H1 (cell line): Measurements from ENCODE around the gene AMPD3. TPM values are rescaled to one million over a fixed set of nuclear protein-coding genes. Genes with fewer than 3 reads are reported as not detected.

Experiments used
- CTCF ChIA-PET: fragments of 300-600 bp; sonication (Branson Sonifier 250); formaldehyde crosslinking; loops from one replicate; lab custom pipeline; 2021; ENCODE audit not compliant: partially characterized antibody; lab: Charles Lee
- POLR2A ChIA-PET: fragments of 300-600 bp; sonication (Branson Sonifier 250); formaldehyde crosslinking; loops from one replicate; lab custom pipeline; 2021; ENCODE audit warnings: inconsistent platforms; ENCODE audit not compliant: partially characterized antibody; lab: Charles Lee
- DNase-seq, 2 experiments: peaks; one replicate each; pipeline versions ENCODE4 v3.0.0 to v3.0.0-alpha.2; 2010 to 2022; ENCODE audit warnings: low spot score in 2 of 2, low read depth in 1 of 2, mixed read lengths in 1 of 2
- FAIRE-seq: peaks from 2 replicates; lab custom pipeline; 2011; peaks lifted over from hg19 to GRCh38; lab: Jason Lieb, UNC
- H2AFZ ChIP-seq: 2 replicates; pipeline ENCODE4 v1.8.1; 2012; ENCODE audit warnings: low read length, inconsistent platforms
- H2AK5ac ChIP-seq: 2 replicates; pipeline ENCODE4 v1.6.1; 2013; ENCODE audit warnings: low read depth, low read length
- H2BK120ac ChIP-seq: replicated peaks from 2 replicates; pipeline ENCODE3; 2013; ENCODE audit warnings: low read depth, low read length, inconsistent platforms
- H2BK12ac ChIP-seq: 2 replicates; pipeline ENCODE4 v1.6.1; 2013; ENCODE audit warnings: low read depth, low read length
- H2BK15ac ChIP-seq: 2 replicates; pipeline ENCODE4 v1.6.1; 2013; ENCODE audit warnings: low read length
- H2BK20ac ChIP-seq: 2 replicates; pipeline ENCODE4 v1.6.1; 2013; ENCODE audit warnings: low read length
- H2BK5ac ChIP-seq: 2 replicates; pipeline ENCODE4 v1.6.1; 2013; ENCODE audit warnings: low read depth, low read length
- H3K14ac ChIP-seq: 2 replicates; pipeline ENCODE4 v1.6.1; 2013; ENCODE audit warnings: inconsistent platforms; ENCODE audit not compliant: insufficient read length
- H3K18ac ChIP-seq: 2 replicates; pipeline ENCODE4 v1.6.1; 2013; ENCODE audit warnings: low read length; ENCODE audit errors: extremely low read depth
- H3K23ac ChIP-seq: 2 replicates; pipeline ENCODE4 v1.6.1; 2013; ENCODE audit warnings: inconsistent platforms; ENCODE audit not compliant: insufficient read length
- H3K23me2 ChIP-seq: 2 replicates; pipeline ENCODE4 v1.6.1; 2013; ENCODE audit warnings: low read depth, low read length
- H3K27ac ChIP-seq: 2 replicates; pipeline ENCODE4 v1.6.1; 2011; ENCODE audit warnings: low read depth, low read length, inconsistent platforms
- H3K27me3 ChIP-seq, 4 experiments: replicated peaks in 1 of 4; 1 replicate in 1 of 4; 2 replicates in 3 of 4; pipeline versions ENCODE4 v1.6.1 to v1.8.1; 2011 to 2013; ENCODE audit warnings: low read length in 3 of 4, mild to moderate bottlenecking in 3 of 4, inconsistent platforms in 2 of 4, mixed read lengths in 2 of 4, moderate library complexity in 1 of 4; ENCODE audit not compliant: control insufficient read depth in 3 of 4, insufficient read depth in 3 of 4; ENCODE audit errors: extremely low read depth in 1 of 4
- H3K36me3 ChIP-seq, 4 experiments: 2 replicates each; pipeline versions ENCODE4 v1.6.1 to v1.8.1; 2011 to 2013; ENCODE audit warnings: mild to moderate bottlenecking in 4 of 4, low read length in 3 of 4, moderate library complexity in 2 of 4, control low read depth in 1 of 4, inconsistent platforms in 1 of 4; ENCODE audit not compliant: insufficient read depth in 4 of 4, control insufficient read depth in 2 of 4
- H3K4ac ChIP-seq: replicated peaks from 2 replicates; pipeline ENCODE3; 2013; ENCODE audit warnings: low read length, low read depth, mixed read lengths, inconsistent platforms; ENCODE audit not compliant: insufficient read length
- H3K4me1 ChIP-seq, 4 experiments: replicated peaks in 1 of 4; 1 replicate in 1 of 4; 2 replicates in 3 of 4; pipeline versions ENCODE4 v1.6.1 to v1.8.1; 2011 to 2013; ENCODE audit warnings: low read length in 3 of 4, inconsistent platforms in 2 of 4, mixed read lengths in 1 of 4; ENCODE audit not compliant: insufficient read depth in 4 of 4, control insufficient read depth in 3 of 4
- H3K4me2 ChIP-seq, 2 experiments: 2 replicates each; pipeline versions ENCODE4 v1.6.1 to v1.8.1; 2011 to 2013; ENCODE audit warnings: low read depth in 2 of 2, low read length in 2 of 2, control low read depth in 1 of 2, inconsistent platforms in 1 of 2, mild to moderate bottlenecking in 1 of 2; ENCODE audit not compliant: insufficient read depth in 1 of 2
- H3K4me3 ChIP-seq, 4 experiments: fragments of 200-600, 300-600 bp in 1 of 4; sonication (generic), shearing (Covaris generic), sonication (Bioruptor Twin) in 1 of 4; 2 replicates each; pipeline versions ENCODE4 v1.5.1 to v1.8.1; 2011 to 2016; ENCODE audit warnings: low read length in 4 of 4, low read depth in 3 of 4, control low read depth in 2 of 4, inconsistent platforms in 2 of 4, mild to moderate bottlenecking in 2 of 4, mixed read lengths in 1 of 4, moderate library complexity in 1 of 4; ENCODE audit not compliant: insufficient read depth in 2 of 4; ENCODE audit errors: extremely low read depth in 1 of 4
- H3K56ac ChIP-seq: replicated peaks from 2 replicates; pipeline ENCODE3; 2013; ENCODE audit warnings: low read depth, mild to moderate bottlenecking, mixed read lengths, low read length, inconsistent platforms; ENCODE audit not compliant: insufficient read length
- H3K79me1 ChIP-seq: 2 replicates; pipeline ENCODE4 v1.6.1; 2013; ENCODE audit warnings: low read depth, low read length, control low read depth
- H3K79me2 ChIP-seq, 2 experiments: 2 replicates each; pipeline versions ENCODE4 v1.6.1 to v1.8.1; 2012 to 2013; ENCODE audit warnings: low read length in 2 of 2, mild to moderate bottlenecking in 2 of 2, inconsistent platforms in 1 of 2; ENCODE audit not compliant: insufficient read depth in 2 of 2, control insufficient read depth in 1 of 2
- H3K9ac ChIP-seq, 4 experiments: replicated peaks in 1 of 4; 1 replicate in 1 of 4; 2 replicates in 3 of 4; pipeline versions ENCODE4 v1.6.1 to v1.8.1; 2011 to 2013; ENCODE audit warnings: low read depth in 3 of 4, low read length in 3 of 4, control low read depth in 2 of 4, mild to moderate bottlenecking in 2 of 4, moderate library complexity in 2 of 4, inconsistent platforms in 1 of 4; ENCODE audit errors: extremely low read depth in 1 of 4
- H3K9me3 ChIP-seq, 2 experiments: 2 replicates each; pipeline versions ENCODE4 v1.6.1 to v1.8.1; 2012 to 2013; ENCODE audit warnings: mild to moderate bottlenecking in 2 of 2, moderate library complexity in 2 of 2, control low read depth in 1 of 2, inconsistent platforms in 1 of 2, low read depth in 1 of 2, low read length in 1 of 2, mixed read lengths in 1 of 2; ENCODE audit not compliant: insufficient read depth in 2 of 2
- H4K20me1 ChIP-seq, 2 experiments: replicated peaks in 1 of 2; 2 replicates each; pipeline versions ENCODE3 to v1.8.1; 2011 to 2013; ENCODE audit warnings: inconsistent platforms in 2 of 2, low read length in 2 of 2, mild to moderate bottlenecking in 1 of 2; ENCODE audit not compliant: insufficient read depth in 2 of 2, control insufficient read depth in 1 of 2
- H4K5ac ChIP-seq: 2 replicates; pipeline ENCODE4 v1.6.1; 2013; ENCODE audit warnings: low read length, low read depth, mixed read lengths, inconsistent platforms; ENCODE audit not compliant: insufficient read length
- H4K8ac ChIP-seq: 2 replicates; pipeline ENCODE4 v1.8.0; 2013; ENCODE audit warnings: mild to moderate bottlenecking, moderate library complexity, low read length, inconsistent platforms; ENCODE audit not compliant: insufficient read depth; ENCODE audit errors: extremely low read depth
- H4K91ac ChIP-seq: replicated peaks from 2 replicates; pipeline ENCODE3; 2013; ENCODE audit warnings: low read length, mixed read lengths, inconsistent platforms; ENCODE audit not compliant: insufficient read length
- ASH2L ChIP-seq: fragments of 200-600, 300-600 bp; sonication (generic); IDR thresholded peaks from one replicate; pipeline ENCODE4 v1.7.1; 2017; ENCODE audit warnings: low read length
- CHD2 ChIP-seq: IDR thresholded peaks from 2 replicates; pipeline ENCODE4 v1.6.1; 2012; ENCODE audit warnings: low read length, improper control_type of control experiment
- FOSL1 ChIP-seq: IDR thresholded peaks from 2 replicates; pipeline ENCODE4 v1.6.1; 2011; ENCODE audit warnings: mild to moderate bottlenecking, low read depth, low read length, moderate library complexity; ENCODE audit not compliant: insufficient read depth
- KDM5A ChIP-seq: fragments of 200-600 bp; IDR thresholded peaks from 2 replicates; pipeline ENCODE4 v1.7.1; 2012; ENCODE audit warnings: mild to moderate bottlenecking, low read length, inconsistent platforms, mixed read lengths
- MAX ChIP-seq: IDR thresholded peaks from 2 replicates; pipeline ENCODE4 v1.6.1; 2012; ENCODE audit warnings: inconsistent platforms
- RAD21 ChIP-seq, 2 experiments: IDR thresholded peaks in 1 of 2; conservative IDR thresholded peaks in 1 of 2; 2 replicates each; pipeline ENCODE4 v1.6.1; 2011; ENCODE audit warnings: low read depth in 2 of 2, low read length in 2 of 2, improper control_type of control experiment in 1 of 2, inconsistent platforms in 1 of 2, mild to moderate bottlenecking in 1 of 2, moderate library complexity in 1 of 2
- RFX5 ChIP-seq: IDR thresholded peaks from 2 replicates; pipeline ENCODE4 v1.6.1; 2011; ENCODE audit warnings: low read depth, low read length, improper control_type of control experiment, borderline replicate concordance
- SP4 ChIP-seq: IDR thresholded peaks from 2 replicates; pipeline ENCODE4 v1.6.1; 2012; ENCODE audit warnings: low read length, inconsistent platforms
- TAF1 ChIP-seq: IDR thresholded peaks from 2 replicates; pipeline ENCODE4 v1.6.1; 2011; ENCODE audit warnings: mild to moderate bottlenecking, low read depth, low read length
- WGBS, 2 experiments: shearing (Covaris generic) in 1 of 2; methylation state at CpG; one replicate each; pipeline versions ENCODE4 v1.1.6 to v1.1.7; 2013 to 2015; ENCODE audit warnings: low lambda C conversion rate in 2 of 2, mixed read lengths in 2 of 2, inconsistent platforms in 1 of 2, low coverage in 1 of 2, missing lambda C conversion rate in 1 of 2; ENCODE audit not compliant: insufficient replicate concordance in 2 of 2, insufficient coverage in 1 of 2, insufficient read length in 1 of 2; ENCODE audit errors: extremely low coverage in 1 of 2, missing lambda C conversion rate in 1 of 2; 5-methylcytosine and 5-hydroxymethylcytosine counted together
- long read RNA-seq, 2 experiments: library from RNA in 1 of 2; library from capped mRNA in 1 of 2; stranded (forward); transcript quantifications; one replicate each; pipeline ENCODE4 v2.0.0, GENCODE V29; 2021; ENCODE audit warnings: inconsistent platforms in 1 of 2
- polyA minus RNA-seq, 3 experiments: library from RNA; depleted of rRNA, polyadenylated mRNA; stranded (reverse); fragments of >200 nt; gene quantifications; 1 replicate in 2 of 3; 2 replicates in 1 of 3; pipeline ENCODE4 v1.2.3, GENCODE V29; 2011
- polyA plus RNA-seq, 7 experiments: library from polyadenylated mRNA; depleted of rRNA in 3 of 7; stranded (reverse) in 5 of 7; unstranded in 2 of 7; fragments of >200 nt in 5 of 7; fragments of 200-250 nt in 2 of 7; gene quantifications; 1 replicate in 5 of 7; 2 replicates in 1 of 7; 4 replicates in 1 of 7; pipeline versions ENCODE4 v1.2.1 to v1.2.3, GENCODE V29; 2011 to 2013; ENCODE audit warnings: missing spikeins in 2 of 7, mixed read lengths in 2 of 7
- total RNA-seq: library from RNA; stranded (reverse); fragmentation: NEBNext Ultra II Directional; extraction: Animal tissue kit (Norgen Biotek cat#: 25700); gene quantifications from 2 replicates; pipeline ENCODE4 v1.2.1, GENCODE V29; 2021

Gene AMPD3
- total RNA-seq, result 5.2 and 6.3 TPM in 2 replicates
- 4.0 and 10.9 TPM in 2 replicates for polyA plus RNA-seq (2011; rRNA removed)
- 3.2 TPM for polyA plus RNA-seq (2011; cell fraction: cytosol; rRNA removed)
- polyA plus RNA-seq (2011; cell fraction: nucleus; rRNA removed), result 12.0 TPM
- polyA plus RNA-seq (2012, experiment 1 of 2), result 2.7 to 4.5 TPM (median 3.3 TPM) in 4 replicates
- polyA plus RNA-seq (2012, experiment 2 of 2), result 1.6 TPM
- polyA plus RNA-seq (2013, experiment 1 of 2), result 2.7 TPM
- polyA plus RNA-seq (2013, experiment 2 of 2), result 2.3 TPM
- 7.4 and 11.1 TPM in 2 replicates for polyA minus RNA-seq (2011; rRNA and poly(A)+ RNA removed)
- 2.5 TPM for polyA minus RNA-seq (2011; cell fraction: cytosol; rRNA and poly(A)+ RNA removed)
- 38.5 TPM for polyA minus RNA-seq (2011; cell fraction: nucleus; rRNA and poly(A)+ RNA removed)
- long read RNA-seq, experiment 1, partial matches to known transcripts, result 0 of 3 reads
- long read RNA-seq, experiment 1, other reads (novel, unspliced or antisense), result 3 of 3 reads
- long read RNA-seq, experiment 2, result 0 reads

GRCh38 chr11:10454878-10455631 is at the start of gene AMPD3:
TSS of gene AMPD3 (plus strand) at chr11:10455264. CDS start at chr11:10461520, 6,256 bp downstream.
- H3K4me2 ChIP-seq, result peak within 1 kb of the TSS; percentile 23 to 34
- no peak within 1 kb of the TSS for H3K14ac ChIP-seq
- peaks cover 6 to 19% (median 8%) of the 10 kb centered on the region in 4 experiments for H3K4me1 ChIP-seq
- peak within 1 kb of the TSS; percentile 47 for H4K8ac ChIP-seq
- peak within 1 kb of the TSS in 2 of 4 experiments; percentile 5 to 13; a peak in 1 of 8 replicates for H3K4me3 ChIP-seq
- no peaks in the 10 kb centered on the region for H4K20me1 ChIP-seq
- no peak within 1 kb of the TSS for H4K5ac ChIP-seq
- no peaks in the 10 kb centered on the region for H3K79me2 ChIP-seq
- no peak within 1 kb of the TSS for H3K27ac ChIP-seq
- no peak within 1 kb of the TSS for H3K23ac ChIP-seq
- CTCF ChIA-PET, result interaction anchor here (0.6 to 4.6 kb wide), 13 partner anchors 10 to 576 kb away, joined by 3 to 20 read pairs (median 4); partner anchors contain the start of gene RNF141
- peak within 1 kb of the TSS; percentile 24 for H2BK120ac ChIP-seq
- WGBS, 2 experiments, result 93% methylated on average over 10 of the region's 11 CpGs; no CpG with 5 or more reads in 1 of the 2 experiments
- peak within 1 kb of the TSS; percentile 55; the same call in 1 of the 2 replicates for H2BK12ac ChIP-seq
- no peaks in the 10 kb centered on the region for H3K36me3 ChIP-seq
- DNase-seq, result peak in 1 of 2 experiments; percentile 45
- no peak for FAIRE-seq
- no peak within 1 kb of the TSS for H3K4ac ChIP-seq
- H3K18ac ChIP-seq, result peak within 1 kb of the TSS; percentile 40; the same call in 1 of the 2 replicates
- H4K91ac ChIP-seq, result peak within 1 kb of the TSS; percentile 52
- 0 out of 2 replicates have a peak within 1 kb of the TSS, but pooled peaks have one; percentile 38 for H2BK5ac ChIP-seq
- no peak within 1 kb of the TSS; the same call in 1 of the 2 replicates for H2AK5ac ChIP-seq
- H3K9me3 ChIP-seq, result no peaks in the 10 kb centered on the region
- H3K27me3 ChIP-seq, result peaks cover 0 to 18% (median 10%) of the 10 kb centered on the region in 4 experiments; a peak in 5 of 7 replicates
- peak within 1 kb of the TSS; percentile 44; the same call in 1 of the 2 replicates for H2BK20ac ChIP-seq
- no peak within 1 kb of the TSS for H3K56ac ChIP-seq
- no peak within 1 kb of the TSS; a peak in 1 of 7 replicates for H3K9ac ChIP-seq
- POLR2A ChIA-PET, result interaction anchor here (0.8 to 2.7 kb wide), 3 partner anchors 9 to 138 kb away, joined by 3 to 7 read pairs (median 3); partner anchors contain the start of gene RNF141
- H3K23me2 ChIP-seq, result peaks cover 10% of the 10 kb centered on the region
- no peaks in the 10 kb centered on the region for H3K79me1 ChIP-seq
- H2AFZ ChIP-seq, result peak within 1 kb of the TSS; percentile 46
- 0 out of 2 replicates have a peak within 1 kb of the TSS, but pooled peaks have one; percentile 47 for H2BK15ac ChIP-seq
- TF ChIP-seq TAF1 (no peak), FOSL1 (no peak), RFX5 (no peak), CHD2 (no peak), KDM5A (no peak), SP4 (no peak), ASH2L (no peak), RAD21 (IDR thresholded peaks at IDR 0.05 in 1 of 2, conservative IDR thresholded peaks at IDR 0.05 in 1 of 2; ENCODE audit: low read depth in 2 of 2, low read length in 2 of 2) (no peak), MAX (no peak)
